Esophagus squamous epithelium (tissue), 4 donors: ENCODE measurements around the gene LRRC4C.

ENCODE experiments used
- CTCF ChIP-seq, 6 experiments: fragments of 450-650 bp in 4 of 6; fragments of 200-600 bp in 2 of 6; sonication (generic) in 2 of 6; IDR thresholded peaks; one replicate each; pipeline ENCODE4 v1.5.1; 2016 to 2019; ENCODE audit warnings: antibody characterized with exemption in 6 of 6, mild to moderate bottlenecking in 4 of 6, moderate library complexity in 4 of 6
- POLR2A ChIP-seq, 4 donors: fragments of 450-650 bp; IDR thresholded peaks; one replicate each; pipeline ENCODE4 v1.6.1; 2017; ENCODE audit warnings: antibody characterized with exemption in 4 of 4, mild to moderate bottlenecking in 4 of 4, moderate library complexity in 3 of 4

- TF ChIP-seq POLR2A (IDR thresholded peaks at IDR 0.05) (no peak), CTCF (IDR thresholded peaks at IDR 0.05) (no peak)
These were observed 507.0 kb downstream of the LRRC4C start for GRCh38 chr11:40952479-40952878.
